ENCODE data around the gene CCL2. TPM values are rescaled to one million over a fixed set of nuclear protein-coding genes. Genes with fewer than 3 reads are reported as not detected.

CCL2 gene
- total RNA-seq, 1 donor = 99.3 TPM

DNA sequence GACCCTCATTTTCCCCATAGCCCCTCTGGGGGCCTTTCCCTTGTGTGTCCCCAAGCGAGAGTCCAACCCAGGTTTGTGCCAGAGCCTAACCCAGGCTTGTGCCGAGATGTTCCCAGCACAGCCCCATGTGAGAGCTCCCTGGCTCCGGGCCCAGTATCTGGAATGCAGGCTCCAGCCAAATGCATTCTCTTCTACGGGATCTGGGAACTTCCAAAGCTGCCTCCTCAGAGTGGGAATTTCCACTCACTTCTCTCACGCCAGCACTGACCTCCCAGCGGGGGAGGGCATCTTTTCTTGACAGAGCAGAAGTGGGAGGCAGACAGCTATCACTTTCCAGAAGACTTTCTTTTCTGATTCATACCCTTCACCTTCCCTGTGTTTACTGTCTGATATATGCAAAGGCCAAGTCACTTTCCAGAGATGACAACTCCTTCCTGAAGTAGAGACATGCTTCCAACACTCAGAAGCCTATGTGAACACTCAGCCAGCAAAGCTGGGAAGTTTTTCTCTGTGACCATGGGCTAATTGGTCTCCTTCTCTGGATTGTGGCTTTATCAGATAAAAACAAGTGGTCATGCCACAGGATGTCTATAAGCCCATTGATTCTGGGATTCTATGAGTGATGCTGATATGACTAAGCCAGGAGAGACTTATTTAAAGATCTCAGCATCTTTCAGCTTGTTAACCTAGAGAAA, 2.5 kb upstream of the CCL2 start:
- DNase-seq (ENCODE audit: low read depth) = peak; percentile 87

DNA sequence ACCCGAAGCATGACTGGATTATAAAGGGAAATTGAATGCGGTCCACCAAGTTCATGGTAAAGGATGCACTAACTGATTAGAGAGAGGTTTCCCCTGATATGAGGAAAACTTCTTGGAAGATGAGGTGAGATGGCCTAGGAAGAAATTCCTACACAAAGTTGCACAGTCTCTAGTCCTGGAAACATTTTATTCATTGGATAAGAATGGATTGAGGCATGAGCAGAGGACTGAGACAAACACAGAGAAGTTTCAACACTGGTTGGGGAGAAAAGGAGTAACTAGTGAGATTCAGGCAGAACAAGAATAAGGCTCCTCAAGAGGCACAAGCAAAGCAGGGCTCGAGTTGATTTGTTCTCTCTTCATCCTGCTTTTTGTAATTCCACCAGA, 2.0 kb upstream of the CCL2 start:
- no peak overlapping the region for H3K4me3 ChIP-seq (ENCODE audit: low read depth, low read length)
- DNase-seq (ENCODE audit: low read depth) = no peak
- TF ChIP-seq, protein P1, sequence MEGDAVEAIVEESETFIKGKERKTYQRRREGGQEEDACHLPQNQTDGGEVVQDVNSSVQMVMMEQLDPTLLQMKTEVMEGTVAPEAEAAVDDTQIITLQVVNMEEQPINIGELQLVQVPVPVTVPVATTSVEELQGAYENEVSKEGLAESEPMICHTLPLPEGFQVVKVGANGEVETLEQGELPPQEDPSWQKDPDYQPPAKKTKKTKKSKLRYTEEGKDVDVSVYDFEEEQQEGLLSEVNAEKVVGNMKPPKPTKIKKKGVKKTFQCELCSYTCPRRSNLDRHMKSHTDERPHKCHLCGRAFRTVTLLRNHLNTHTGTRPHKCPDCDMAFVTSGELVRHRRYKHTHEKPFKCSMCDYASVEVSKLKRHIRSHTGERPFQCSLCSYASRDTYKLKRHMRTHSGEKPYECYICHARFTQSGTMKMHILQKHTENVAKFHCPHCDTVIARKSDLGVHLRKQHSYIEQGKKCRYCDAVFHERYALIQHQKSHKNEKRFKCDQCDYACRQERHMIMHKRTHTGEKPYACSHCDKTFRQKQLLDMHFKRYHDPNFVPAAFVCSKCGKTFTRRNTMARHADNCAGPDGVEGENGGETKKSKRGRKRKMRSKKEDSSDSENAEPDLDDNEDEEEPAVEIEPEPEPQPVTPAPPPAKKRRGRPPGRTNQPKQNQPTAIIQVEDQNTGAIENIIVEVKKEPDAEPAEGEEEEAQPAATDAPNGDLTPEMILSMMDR (IDR thresholded peaks at IDR 0.05; ENCODE audit: insufficient read depth, low read depth, low read length) = no peak

More for the DNA sequence above, 2.5 kb upstream of the CCL2 start:
- no peak overlapping the region for H3K4me3 ChIP-seq (ENCODE audit: low read depth, low read length)
- TF ChIP-seq, protein P1 (IDR thresholded peaks at IDR 0.05; ENCODE audit: insufficient read depth, low read depth, low read length) = no peak

DNA sequence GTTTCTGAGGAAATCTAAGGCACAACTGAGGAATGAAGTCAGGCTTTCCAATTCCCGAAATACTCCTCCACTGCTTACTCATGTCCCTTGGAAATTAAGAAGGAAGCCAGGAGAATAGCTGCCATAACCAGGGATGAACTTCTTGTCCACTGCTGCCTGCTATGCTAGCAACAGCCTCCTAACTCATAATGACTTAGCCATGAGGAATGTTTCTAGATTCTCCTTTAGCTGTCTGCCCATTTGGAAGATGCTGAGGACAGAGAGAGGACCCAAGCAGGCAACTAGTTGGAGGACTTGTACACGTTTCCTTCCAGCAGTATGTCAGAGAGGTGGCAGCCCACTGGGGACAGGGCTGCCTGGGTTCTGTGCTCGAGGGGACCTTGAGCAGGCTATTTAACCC, 939 bp upstream of the CCL2 start:
- TF ChIP-seq, protein P1 (IDR thresholded peaks at IDR 0.05; ENCODE audit: insufficient read depth, low read depth, low read length) = no peak
- H3K4me3 ChIP-seq (ENCODE audit: low read depth, low read length) = no peak overlapping the region
- peak; percentile 55 for DNase-seq (ENCODE audit: low read depth)

DNA sequence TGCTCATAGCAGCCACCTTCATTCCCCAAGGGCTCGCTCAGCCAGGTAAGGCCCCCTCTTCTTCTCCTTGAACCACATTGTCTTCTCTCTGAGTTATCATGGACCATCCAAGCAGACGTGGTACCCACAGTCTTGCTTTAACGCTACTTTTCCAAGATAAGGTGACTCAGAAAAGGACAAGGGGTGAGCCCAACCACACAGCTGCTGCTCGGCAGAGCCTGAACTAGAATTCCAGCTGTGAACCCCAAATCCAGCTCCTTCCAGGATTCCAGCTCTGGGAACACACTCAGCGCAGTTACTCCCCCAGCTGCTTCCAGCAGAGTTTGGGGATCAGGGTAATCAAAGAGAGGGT, 272 bp downstream of the CCL2 start:
- H3K4me3 ChIP-seq (ENCODE audit: low read depth, low read length) = peak overlapping the region; percentile 48
- TF ChIP-seq, protein P1 (IDR thresholded peaks at IDR 0.05; ENCODE audit: insufficient read depth, low read depth, low read length) = no peak
- DNase-seq (ENCODE audit: low read depth) = no peak

DNA sequence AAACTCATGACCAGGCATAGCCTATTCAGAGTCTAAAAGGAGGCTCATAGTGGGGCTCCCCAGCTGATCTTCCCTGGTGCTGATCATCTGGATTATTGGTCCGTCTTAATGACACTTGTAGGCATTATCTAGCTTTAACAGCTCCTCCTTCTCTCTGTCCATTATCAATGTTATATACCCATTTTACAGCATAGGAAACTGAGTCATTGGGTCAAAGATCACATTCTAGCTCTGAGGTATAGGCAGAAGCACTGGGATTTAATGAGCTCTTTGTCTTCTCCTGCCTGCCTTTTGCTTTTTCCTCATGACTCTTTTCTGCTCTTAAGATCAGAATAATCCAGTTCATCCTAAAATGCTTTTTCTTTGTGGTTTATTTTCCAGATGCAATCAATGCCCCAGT, 756 bp downstream of the CCL2 start:
- TF ChIP-seq, protein P1 (IDR thresholded peaks at IDR 0.05; ENCODE audit: insufficient read depth, low read depth, low read length) = no peak
- DNase-seq (ENCODE audit: low read depth) = no peak
- peak overlapping the region; percentile 48 for H3K4me3 ChIP-seq (ENCODE audit: low read depth, low read length)

DNA sequence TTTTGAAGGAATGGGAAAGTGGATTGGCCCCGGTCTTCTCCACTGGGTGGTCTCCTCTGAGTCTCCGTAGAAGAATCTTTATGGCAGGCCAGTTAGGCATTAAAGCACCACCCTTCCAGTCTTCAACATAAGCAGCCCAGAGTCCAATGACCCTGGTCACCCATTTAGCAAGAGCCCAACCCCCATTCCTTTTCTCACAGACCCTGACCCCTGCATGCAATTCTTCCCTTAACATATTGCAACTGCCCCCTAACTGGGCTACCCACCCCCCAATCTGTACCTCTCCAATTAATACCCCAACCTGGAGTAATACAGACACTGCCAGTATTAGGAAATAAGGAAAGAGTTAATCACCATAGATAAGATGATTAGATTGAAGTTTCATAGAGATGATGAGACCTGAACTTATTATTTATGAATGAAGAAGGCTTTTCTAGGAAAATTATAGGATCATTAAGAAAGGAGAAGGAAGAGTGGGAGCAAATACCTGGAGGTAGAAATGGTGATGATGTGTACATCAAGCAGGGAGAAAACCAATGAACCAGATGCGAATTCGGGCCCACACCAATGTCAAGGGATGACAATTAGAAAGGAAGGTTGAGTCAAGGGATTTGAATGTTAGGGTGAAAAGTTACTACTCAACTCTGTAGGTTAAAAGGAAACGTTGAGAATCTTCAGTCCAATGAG, 2.4 kb downstream of the CCL2 start:
- no peak overlapping the region for H3K4me3 ChIP-seq (ENCODE audit: low read depth, low read length)
- TF ChIP-seq, protein P1 (IDR thresholded peaks at IDR 0.05; ENCODE audit: insufficient read depth, low read depth, low read length) = no peak
- no peak for DNase-seq (ENCODE audit: low read depth)
